AG10803 (cell line): ENCODE measurements around the gene BLNK.
A peak's percentile ranks its signal among the peaks of the same experiment; 100 is the strongest.

Source experiments
- DNase-seq: peaks from one replicate; pipeline ENCODE4 v3.0.0; 2010; ENCODE audit warnings: low read depth
- H3K4me3 ChIP-seq: 2 replicates; pipeline ENCODE4 v1.5.1; 2011; ENCODE audit warnings: mild to moderate bottlenecking, low read length, control low read depth
- CTCF ChIP-seq: conservative IDR thresholded peaks from 2 replicates; pipeline ENCODE4 v1.5.1; 2011; ENCODE audit warnings: mild to moderate bottlenecking, low read length, control low read depth, inconsistent platforms

Gene BLNK

GRCh38 chr10:96298362-96298761, 27.0 kb upstream of the BLNK start:
- no peak for TF ChIP-seq CTCF

GRCh38 chr10:96297486-96297885, 26.1 kb upstream of the BLNK start:
- H3K4me3 ChIP-seq = no peak overlapping the region
- no peak for TF ChIP-seq CTCF
- DNase-seq = no peak

More at GRCh38 chr10:96298362-96298761, 27.0 kb upstream of the BLNK start:
- DNase-seq = no peak
- no peak overlapping the region for H3K4me3 ChIP-seq

GRCh38 chr10:96295475-96295874, 24.1 kb upstream of the BLNK start:
- no peak for TF ChIP-seq CTCF
- no peak overlapping the region for H3K4me3 ChIP-seq
- no peak for DNase-seq

- TF ChIP-seq CTCF = peak; percentile 62
- peak; percentile 51 for DNase-seq
Observed at GRCh38 chr10:96292971-96293920, 21.9 kb upstream of the BLNK start.

GRCh38 chr10:96290368-96291133, 19.2 kb upstream of the BLNK start:
- TF ChIP-seq CTCF = no peak
- no peak for DNase-seq
- no peak overlapping the region for H3K4me3 ChIP-seq

More at GRCh38 chr10:96292971-96293920, 21.9 kb upstream of the BLNK start:
- no peak overlapping the region for H3K4me3 ChIP-seq

- DNase-seq = no peak
- TF ChIP-seq CTCF = no peak
- no peak overlapping the region for H3K4me3 ChIP-seq
Observed at GRCh38 chr10:96289218-96289910, 18.0 kb upstream of the BLNK start.
